ENCODE results near the gene SERTAD3. TPM values are rescaled to one million over a fixed set of nuclear protein-coding genes. Genes with fewer than 3 reads are reported as not detected.

Gene SERTAD3
- total RNA-seq, 1 experiment from 2014 or later = 52.2 TPM

GRCh38 chr19:40469011-40469410 lies 24.9 kb upstream of the SERTAD3 start:
- Mint-ChIP-seq H3K27me3 (ENCODE audit: insufficient read depth, unreplicated experiment) (peaks cover 4% of the 10 kb centered on the region), H3K36me3 (ENCODE audit: insufficient read depth, unreplicated experiment) (peaks cover 11% of the 10 kb centered on the region), H3K9me3 (ENCODE audit: unreplicated experiment) (no peaks in the 10 kb centered on the region), H3K4me3 (ENCODE audit: unreplicated experiment) (no peak overlapping the region), H3K27ac (ENCODE audit: unreplicated experiment) (no peak overlapping the region), H3K4me1 (ENCODE audit: low read depth, unreplicated experiment) (peaks cover 20% of the 10 kb centered on the region)
- intact Hi-C loops (cut with micrococcal nuclease; ENCODE audit: unreplicated experiment) = loop anchor here (5.0 kb wide), 2 partner anchors 58 to 133 kb away; partner anchors contain the start of gene LTBP4
- H3K36me3 ChIP-seq (ENCODE audit: control insufficient read depth, insufficient read depth, low read length) = no peaks in the 10 kb centered on the region
- DNase-seq = no peak
- ChIA-PET CTCF (no interaction called here), POLR2A (no interaction called here)
- no peak overlapping the region for H3K4me3 ChIP-seq (ENCODE audit: low read depth, low read length)
- peaks cover 17% of the 10 kb centered on the region for H3K4me1 ChIP-seq
- no peaks in the 10 kb centered on the region for H3K9me3 ChIP-seq
- BruUV-seq (replicated peaks) = no TSS peak
- TF ChIP-seq, protein P1, sequence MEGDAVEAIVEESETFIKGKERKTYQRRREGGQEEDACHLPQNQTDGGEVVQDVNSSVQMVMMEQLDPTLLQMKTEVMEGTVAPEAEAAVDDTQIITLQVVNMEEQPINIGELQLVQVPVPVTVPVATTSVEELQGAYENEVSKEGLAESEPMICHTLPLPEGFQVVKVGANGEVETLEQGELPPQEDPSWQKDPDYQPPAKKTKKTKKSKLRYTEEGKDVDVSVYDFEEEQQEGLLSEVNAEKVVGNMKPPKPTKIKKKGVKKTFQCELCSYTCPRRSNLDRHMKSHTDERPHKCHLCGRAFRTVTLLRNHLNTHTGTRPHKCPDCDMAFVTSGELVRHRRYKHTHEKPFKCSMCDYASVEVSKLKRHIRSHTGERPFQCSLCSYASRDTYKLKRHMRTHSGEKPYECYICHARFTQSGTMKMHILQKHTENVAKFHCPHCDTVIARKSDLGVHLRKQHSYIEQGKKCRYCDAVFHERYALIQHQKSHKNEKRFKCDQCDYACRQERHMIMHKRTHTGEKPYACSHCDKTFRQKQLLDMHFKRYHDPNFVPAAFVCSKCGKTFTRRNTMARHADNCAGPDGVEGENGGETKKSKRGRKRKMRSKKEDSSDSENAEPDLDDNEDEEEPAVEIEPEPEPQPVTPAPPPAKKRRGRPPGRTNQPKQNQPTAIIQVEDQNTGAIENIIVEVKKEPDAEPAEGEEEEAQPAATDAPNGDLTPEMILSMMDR (IDR thresholded peaks at IDR 0.05; ENCODE audit: insufficient read depth in 1 of 2, low read depth in 1 of 2, low read length in 1 of 2, severe bottlenecking in 1 of 2, unreplicated experiment in 1 of 2) = no peak
- H3K27me3 ChIP-seq (replicated peaks; ENCODE audit: control insufficient read depth, insufficient read depth, low read length) = no peaks in the 10 kb centered on the region

- Histone ChIP-seq H3K9me3 (no peaks in the 10 kb centered on the region), H3K36me3 (ENCODE audit: control insufficient read depth, insufficient read depth, low read length) (no peaks in the 10 kb centered on the region), H3K27me3 (replicated peaks; ENCODE audit: control insufficient read depth, insufficient read depth, low read length) (no peaks in the 10 kb centered on the region), H3K4me1 (peaks cover 20% of the 10 kb centered on the region), H3K4me3 (ENCODE audit: low read depth, low read length) (peak within 1 kb of the TSS; percentile 35)
- DNase-seq = no peak
- CTCF ChIA-PET = no interaction called here
- TF ChIP-seq, protein P1 (IDR thresholded peaks at IDR 0.05; ENCODE audit: insufficient read depth in 1 of 2, low read depth in 1 of 2, low read length in 1 of 2, severe bottlenecking in 1 of 2, unreplicated experiment in 1 of 2) = no peak
- peak within 1 kb of the TSS; percentile 92 for H3K27ac Mint-ChIP-seq (ENCODE audit: unreplicated experiment)
- peaks cover 20% of the 10 kb centered on the region for H3K4me1 Mint-ChIP-seq (ENCODE audit: low read depth, unreplicated experiment)
- no TSS peak for BruUV-seq (replicated peaks)
- H3K27me3 Mint-ChIP-seq (ENCODE audit: insufficient read depth, unreplicated experiment) = peaks cover 4% of the 10 kb centered on the region
- peak within 1 kb of the TSS; percentile 79 for H3K4me3 Mint-ChIP-seq (ENCODE audit: unreplicated experiment)
- H3K36me3 Mint-ChIP-seq (ENCODE audit: insufficient read depth, unreplicated experiment) = peaks cover 11% of the 10 kb centered on the region
- POLR2A ChIA-PET = interaction anchor here (1.1 to 1.8 kb wide), 2 partner anchors 14 to 41 kb away, joined by 3 to 13 read pairs; partner anchors contain the start of gene SERTAD1
- H3K9me3 Mint-ChIP-seq (ENCODE audit: unreplicated experiment) = no peaks in the 10 kb centered on the region
- intact Hi-C loops (cut with micrococcal nuclease; ENCODE audit: unreplicated experiment) = loop anchor here (5.0 kb wide), 2 partner anchors 60 to 135 kb away; partner anchors contain the start of gene LTBP4
These were observed 23.0 kb upstream of the SERTAD3 start, which contains the start of gene SPTBN4 for GRCh38 chr19:40466985-40467734. Gene SPTBN4 (plus strand): TSS chr19:40467001. CDS start chr19:40472622, 5,621 bp downstream.

- no peaks in the 10 kb centered on the region for H3K27me3 ChIP-seq (replicated peaks; ENCODE audit: control insufficient read depth, insufficient read depth, low read length)
- H3K9me3 ChIP-seq = no peaks in the 10 kb centered on the region
- H3K36me3 ChIP-seq (ENCODE audit: control insufficient read depth, insufficient read depth, low read length) = no peaks in the 10 kb centered on the region
- H3K4me1 Mint-ChIP-seq (ENCODE audit: low read depth, unreplicated experiment) = peaks cover 20% of the 10 kb centered on the region
- no peak for DNase-seq
- BruUV-seq (replicated peaks) = no TSS peak
- intact Hi-C loops (cut with micrococcal nuclease; ENCODE audit: unreplicated experiment) = loop anchor here (5.0 kb wide), 2 partner anchors 61 to 136 kb away; partner anchors contain the start of gene LTBP4
- peak overlapping the region; percentile 35 for H3K4me3 ChIP-seq (ENCODE audit: low read depth, low read length)
- peaks cover 20% of the 10 kb centered on the region for H3K4me1 ChIP-seq
- H3K4me3 Mint-ChIP-seq (ENCODE audit: unreplicated experiment) = peak overlapping the region; percentile 79
- TF ChIP-seq, protein P1 (IDR thresholded peaks at IDR 0.05; ENCODE audit: insufficient read depth in 1 of 2, low read depth in 1 of 2, low read length in 1 of 2, severe bottlenecking in 1 of 2, unreplicated experiment in 1 of 2) = no peak
- H3K9me3 Mint-ChIP-seq (ENCODE audit: unreplicated experiment) = no peaks in the 10 kb centered on the region
- H3K27me3 Mint-ChIP-seq (ENCODE audit: insufficient read depth, unreplicated experiment) = peaks cover 4% of the 10 kb centered on the region
- POLR2A ChIA-PET = interaction anchor here (0.5 to 1.8 kb wide), 15 partner anchors 10 to 986 kb away, joined by 3 to 17 read pairs (median 5); partner anchors contain the start of genes ACTMAP, C19orf47, PLD3 and SERTAD1
- H3K27ac Mint-ChIP-seq (ENCODE audit: unreplicated experiment) = peak overlapping the region; percentile 36
- CTCF ChIA-PET = interaction anchor here (0.5 to 3.2 kb wide), 16 partner anchors 13 to 1240 kb away, joined by 3 to 34 read pairs (median 6); partner anchors contain the start of genes ACTMAP, SERTAD1 and SERTAD3
- peaks cover 16% of the 10 kb centered on the region for H3K36me3 Mint-ChIP-seq (ENCODE audit: insufficient read depth, unreplicated experiment)
These were observed 22.3 kb upstream of the SERTAD3 start for GRCh38 chr19:40466219-40466984.
